HL-60 (cell line): ENCODE data around the gene COL4A2.

Experiments used
- DNase-seq, 2 experiments: peaks; one replicate each; pipeline ENCODE4 v3.0.0-alpha.2; 2010 to 2020; ENCODE audit warnings: low read depth in 1 of 2, low spot score in 1 of 2
- H3K27ac ChIP-seq: fragments of 250-450 bp; sonication (Bioruptor Pico); replicated peaks from 2 replicates; pipeline ENCODE4 v1.5.1; 2020; ENCODE audit warnings: mild to moderate bottlenecking, moderate library complexity
- H3K27me3 ChIP-seq: fragments of 250-450 bp; sonication (Bioruptor Pico); 2 replicates; pipeline ENCODE4 v1.5.1; 2021; ENCODE audit warnings: mild to moderate bottlenecking, moderate library complexity; ENCODE audit not compliant: insufficient read depth, poor library complexity, severe bottlenecking
- H3K4me3 ChIP-seq: replicated peaks from 2 replicates; pipeline ENCODE4 v1.5.1; 2011; ENCODE audit warnings: mild to moderate bottlenecking, control low read depth, low read length; ENCODE audit not compliant: insufficient read depth
- CTCF ChIP-seq: IDR thresholded peaks from one replicate; pipeline ENCODE4 v1.5.1; 2011; ENCODE audit warnings: low read length, control low read depth, inconsistent platforms; ENCODE audit not compliant: insufficient read depth
- GABPA ChIP-seq: IDR thresholded peaks from 2 replicates; pipeline ENCODE4 v1.6.1; 2012; ENCODE audit warnings: low read depth
- POLR2AphosphoS5 ChIP-seq: IDR thresholded peaks from 2 replicates; pipeline ENCODE4 v1.6.1; 2012; ENCODE audit warnings: low read depth
- REST ChIP-seq: IDR thresholded peaks from 2 replicates; pipeline ENCODE4 v1.6.1; 2012; ENCODE audit warnings: low read depth; ENCODE audit not compliant: insufficient replicate concordance
- SPI1 ChIP-seq: IDR thresholded peaks from 2 replicates; pipeline ENCODE4 v1.6.1; 2012; ENCODE audit warnings: low read depth, mild to moderate bottlenecking, borderline replicate concordance

Gene COL4A2

GRCh38 chr13:110266431-110266809 is 40.7 kb upstream of the COL4A2 start:
- DNase-seq: no peak
- H3K27ac ChIP-seq: no peak overlapping the region
- TF ChIP-seq GABPA (no peak), REST (no peak), CTCF (no peak), SPI1 (no peak), POLR2AphosphoS5 (no peak)
- H3K27me3 ChIP-seq: peaks cover 27% of the 10 kb centered on the region
- H3K4me3 ChIP-seq: no peak overlapping the region

- H3K27me3 ChIP-seq: peaks cover 29% of the 10 kb centered on the region
- no peak for TF ChIP-seq CTCF
- TF ChIP-seq REST: peak; percentile 88
These were observed 40.1 kb upstream of the COL4A2 start for GRCh38 chr13:110266983-110267382.

GRCh38 chr13:110268061-110268460 is 39.0 kb upstream of the COL4A2 start:
- H3K4me3 ChIP-seq: no peak overlapping the region
- H3K27ac ChIP-seq: no peak overlapping the region
- TF ChIP-seq REST (no peak), CTCF (no peak), SPI1 (no peak), GABPA (no peak), POLR2AphosphoS5 (no peak)
- no peak for DNase-seq
- H3K27me3 ChIP-seq: peaks cover 35% of the 10 kb centered on the region

More at GRCh38 chr13:110266983-110267382, 40.1 kb upstream of the COL4A2 start:
- DNase-seq: no peak
- no peak overlapping the region for H3K27ac ChIP-seq
- H3K4me3 ChIP-seq: no peak overlapping the region
